A673 (cell line): ENCODE results near the gene LRRC1. TPM values are rescaled to one million over a fixed set of nuclear protein-coding genes. Genes with fewer than 3 reads are reported as not detected.
A peak's percentile ranks its signal among the peaks of the same experiment; 100 is the strongest.

Source experiments
- BruUV-seq: library from RNA; stranded (reverse); fragments of 400-500 nt; replicated peaks from 2 replicates; lab custom pipeline; 2021; lab: Mats Ljungman, UMichigan
- CTCF ChIA-PET: fragments of 300-600 bp; sonication (Branson Sonifier 250); formaldehyde crosslinking; loops from one replicate; lab custom pipeline; 2022; ENCODE audit warnings: antibody characterized with exemption; lab: Charles Lee
- POLR2A ChIA-PET: fragments of 300-600 bp; sonication (Branson Sonifier 250); formaldehyde crosslinking; loops from one replicate; lab custom pipeline; 2022; ENCODE audit warnings: antibody characterized with exemption; ENCODE audit not compliant: low non-redundant PET; lab: Charles Lee
- DNase-seq: peaks from one replicate; pipeline ENCODE4 v3.0.0-alpha.2; 2015; ENCODE audit warnings: low spot score
- H3K27ac ChIP-seq: fragments of 200-600 bp; sonication (generic); 2 replicates; pipeline ENCODE4 v1.5.1; 2016; ENCODE audit warnings: mixed run types, low read depth, mild to moderate bottlenecking, mixed read lengths, antibody characterized with exemption, low read length; ENCODE audit not compliant: poor library complexity, severe bottlenecking
- H3K27me3 ChIP-seq: fragments of 200-600 bp; sonication (generic); replicated peaks from 2 replicates; pipeline ENCODE4 v1.6.1; 2017; ENCODE audit warnings: mixed run types, low read depth, mild to moderate bottlenecking, mixed read lengths, antibody characterized with exemption, low read length; ENCODE audit not compliant: insufficient read depth, poor library complexity
- H3K36me3 ChIP-seq: fragments of 200-600 bp; sonication (generic); 2 replicates; pipeline ENCODE4 v1.6.1; 2016; ENCODE audit warnings: mixed run types, mild to moderate bottlenecking, mixed read lengths, antibody characterized with exemption, low read length; ENCODE audit not compliant: insufficient read depth, poor library complexity, severe bottlenecking
- H3K4me1 ChIP-seq: fragments of 200-600 bp; sonication (generic); 2 replicates; pipeline ENCODE4 v1.6.1; 2017; ENCODE audit warnings: mixed run types, mild to moderate bottlenecking, mixed read lengths, antibody characterized with exemption, low read length; ENCODE audit not compliant: insufficient read depth, poor library complexity, severe bottlenecking
- H3K4me3 ChIP-seq: fragments of 200-600 bp; sonication (generic); 2 replicates; pipeline ENCODE4 v1.5.1; 2016; ENCODE audit warnings: low read depth, mixed run types, mild to moderate bottlenecking, mixed read lengths, low read length; ENCODE audit not compliant: poor library complexity, severe bottlenecking
- H3K9me3 ChIP-seq: fragments of 200-600 bp; sonication (generic); 2 replicates; pipeline ENCODE4 v1.6.1; 2016; ENCODE audit warnings: mixed run types, low read depth, mild to moderate bottlenecking, mixed read lengths, antibody characterized with exemption, low read length; ENCODE audit not compliant: poor library complexity, severe bottlenecking
- EZH2 ChIP-seq: fragments of 200-600 bp; sonication (generic); IDR thresholded peaks from 2 replicates; pipeline ENCODE4 v1.6.1; 2017; ENCODE audit warnings: borderline replicate concordance, low read depth, mild to moderate bottlenecking, mixed read lengths, antibody characterized with exemption, low read length; ENCODE audit not compliant: poor library complexity, severe bottlenecking
- intact Hi-C: fragments of 100-400 bp; cut with micrococcal nuclease; formaldehyde crosslinking; loops from one replicate; pipeline ENCODE4 v1.10.0; 2022; ENCODE audit not compliant: unreplicated experiment
- total RNA-seq: library from RNA; stranded (reverse); gene quantifications from 2 replicates; pipeline ENCODE4 v1.2.3, GENCODE V29; 2021
- TF ChIP-seq, protein P1 (sequence below): fragments of 300-800, 200-600 bp; sonication (generic); conservative IDR thresholded peaks from 2 replicates; pipeline ENCODE4 v1.5.1; 2017; ENCODE audit warnings: low read depth, mild to moderate bottlenecking, antibody characterized with exemption, low read length, moderate library complexity, mixed read lengths

The LRRC1 gene
- total RNA-seq, 1 experiment from 2014 or later = 4.4 TPM

DNA sequence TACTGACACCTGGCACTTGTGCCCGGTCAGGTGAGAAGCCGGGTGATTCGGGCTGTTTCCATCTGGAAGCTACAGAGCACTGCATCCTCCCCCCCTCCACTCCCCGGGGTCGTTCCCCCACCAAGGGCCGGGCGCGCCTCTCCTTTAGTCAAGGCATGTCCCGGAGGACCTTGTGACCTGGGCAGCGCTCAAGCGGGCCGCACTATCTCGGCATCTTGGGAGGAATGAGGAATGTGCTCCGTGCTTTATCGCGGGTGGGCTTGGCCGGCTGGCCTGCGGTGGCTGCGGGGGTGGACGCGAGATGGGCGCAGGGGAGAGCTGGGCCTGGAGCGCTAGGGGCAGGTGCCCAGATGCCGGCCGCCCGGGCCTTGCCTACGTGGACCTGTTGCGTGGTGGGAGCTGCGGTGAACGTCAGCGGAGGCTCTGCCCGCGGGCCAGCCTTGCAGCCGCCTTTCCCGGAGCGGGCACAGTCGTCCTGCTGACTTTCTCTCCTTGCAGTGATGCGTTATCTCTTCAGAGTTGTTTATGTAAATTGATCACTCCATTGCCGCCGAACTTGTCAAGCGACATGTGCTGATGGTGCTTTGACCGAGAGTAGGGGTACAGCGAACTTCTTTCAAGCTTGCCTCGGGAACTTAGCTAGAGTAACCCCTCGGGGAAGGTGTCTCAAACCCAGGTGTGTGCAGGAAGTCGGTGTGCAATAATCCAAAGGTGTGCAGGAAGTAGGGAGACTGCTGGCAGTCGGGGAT is 1.1 kb downstream of the LRRC1 start:
- no peaks in the 10 kb centered on the region for H3K9me3 ChIP-seq
- DNase-seq = no peak
- POLR2A ChIA-PET = interaction anchor here (0.6 kb wide), 1 partner anchor 265 kb away, joined by 4 read pairs; no protein-coding TSS in a partner anchor
- intact Hi-C loops = loop anchor here (5.0 to 10.0 kb wide), 2 partner anchors 91 to 251 kb away; partner anchors contain the start of gene GCLC
- CTCF ChIA-PET = interaction anchor here (0.6 to 2.6 kb wide), 2 partner anchors 160 to 1388 kb away, joined by 7 to 12 read pairs; no protein-coding TSS in a partner anchor
- no peak overlapping the region for H3K27ac ChIP-seq
- H3K36me3 ChIP-seq = no peaks in the 10 kb centered on the region
- H3K4me3 ChIP-seq = peak overlapping the region; percentile 74
- peaks cover 11% of the 10 kb centered on the region for H3K4me1 ChIP-seq
- H3K27me3 ChIP-seq = peaks cover 35% of the 10 kb centered on the region
- TF ChIP-seq EZH2 = peak; percentile 33
- TF ChIP-seq, protein P1, sequence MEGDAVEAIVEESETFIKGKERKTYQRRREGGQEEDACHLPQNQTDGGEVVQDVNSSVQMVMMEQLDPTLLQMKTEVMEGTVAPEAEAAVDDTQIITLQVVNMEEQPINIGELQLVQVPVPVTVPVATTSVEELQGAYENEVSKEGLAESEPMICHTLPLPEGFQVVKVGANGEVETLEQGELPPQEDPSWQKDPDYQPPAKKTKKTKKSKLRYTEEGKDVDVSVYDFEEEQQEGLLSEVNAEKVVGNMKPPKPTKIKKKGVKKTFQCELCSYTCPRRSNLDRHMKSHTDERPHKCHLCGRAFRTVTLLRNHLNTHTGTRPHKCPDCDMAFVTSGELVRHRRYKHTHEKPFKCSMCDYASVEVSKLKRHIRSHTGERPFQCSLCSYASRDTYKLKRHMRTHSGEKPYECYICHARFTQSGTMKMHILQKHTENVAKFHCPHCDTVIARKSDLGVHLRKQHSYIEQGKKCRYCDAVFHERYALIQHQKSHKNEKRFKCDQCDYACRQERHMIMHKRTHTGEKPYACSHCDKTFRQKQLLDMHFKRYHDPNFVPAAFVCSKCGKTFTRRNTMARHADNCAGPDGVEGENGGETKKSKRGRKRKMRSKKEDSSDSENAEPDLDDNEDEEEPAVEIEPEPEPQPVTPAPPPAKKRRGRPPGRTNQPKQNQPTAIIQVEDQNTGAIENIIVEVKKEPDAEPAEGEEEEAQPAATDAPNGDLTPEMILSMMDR = no peak
- BruUV-seq = no TSS peak

DNA sequence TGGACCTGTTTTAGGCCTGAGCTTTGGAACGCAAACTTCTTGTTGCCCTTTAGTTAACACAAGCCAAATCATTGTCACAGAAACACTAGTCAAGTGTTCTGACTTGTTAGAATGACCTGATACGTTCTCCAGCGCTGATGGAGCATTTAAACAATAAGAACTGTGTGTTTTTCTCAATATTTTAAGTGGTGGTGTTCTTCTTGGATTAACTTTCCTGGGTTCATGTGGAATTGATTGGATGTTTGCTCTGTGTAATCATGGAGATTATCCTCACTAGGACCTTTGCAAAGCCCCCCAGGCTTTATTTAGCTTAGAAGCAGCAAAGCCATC is 1.6 kb downstream of the LRRC1 start:
- BruUV-seq = TSS peak; percentile 44
- intact Hi-C loops = loop anchor here (5.0 to 10.0 kb wide), 2 partner anchors 91 to 252 kb away; partner anchors contain the start of gene GCLC
- ChIA-PET POLR2A (interaction anchor here (0.6 kb wide), 1 partner anchor 265 kb away, joined by 4 read pairs; no protein-coding TSS in a partner anchor), CTCF (interaction anchor here (0.6 kb wide), 1 partner anchor 1389 kb away, joined by 7 read pairs; no protein-coding TSS in a partner anchor)
- Histone ChIP-seq H3K9me3 (no peaks in the 10 kb centered on the region), H3K4me1 (peaks cover 11% of the 10 kb centered on the region), H3K36me3 (no peaks in the 10 kb centered on the region), H3K27ac (no peak overlapping the region), H3K4me3 (peak overlapping the region; percentile 74), H3K27me3 (peaks cover 35% of the 10 kb centered on the region)
- DNase-seq = no peak
- TF ChIP-seq EZH2 = no peak
- TF ChIP-seq, protein P1 = no peak

DNA sequence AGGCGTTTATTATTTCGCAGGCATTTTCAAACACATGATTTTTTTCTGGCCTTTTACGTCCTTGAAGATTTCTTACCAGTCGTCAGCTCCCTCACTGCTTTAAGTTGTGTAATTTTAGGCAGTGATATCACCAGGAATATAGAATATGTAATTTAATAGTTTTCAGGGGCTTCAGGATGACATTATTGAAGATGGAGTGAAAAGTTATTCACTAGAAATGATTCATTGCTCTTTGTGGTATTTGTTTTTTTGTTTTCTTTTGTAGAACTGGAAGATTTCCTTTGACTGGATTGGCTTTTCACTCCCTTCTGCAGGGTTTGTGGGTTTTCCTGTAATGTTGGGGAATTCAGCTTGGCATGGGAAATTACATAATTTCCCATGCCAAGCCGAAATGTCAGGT is 2.0 kb downstream of the LRRC1 start:
- intact Hi-C loops = loop anchor here (5.0 to 10.0 kb wide), 2 partner anchors 91 to 252 kb away; partner anchors contain the start of gene GCLC
- TF ChIP-seq, protein P1 = no peak
- no peak for TF ChIP-seq EZH2
- H3K4me3 ChIP-seq = no peak overlapping the region
- DNase-seq = no peak
- no TSS peak for BruUV-seq
- H3K36me3 ChIP-seq = no peaks in the 10 kb centered on the region
- CTCF ChIA-PET = interaction anchor here (0.6 kb wide), 1 partner anchor 1389 kb away, joined by 7 read pairs; no protein-coding TSS in a partner anchor
- H3K9me3 ChIP-seq = no peaks in the 10 kb centered on the region
- peaks cover 11% of the 10 kb centered on the region for H3K4me1 ChIP-seq
- no peak overlapping the region for H3K27ac ChIP-seq
- peaks cover 35% of the 10 kb centered on the region for H3K27me3 ChIP-seq
- POLR2A ChIA-PET = interaction anchor here (0.6 kb wide), 1 partner anchor 264 kb away, joined by 4 read pairs; no protein-coding TSS in a partner anchor
